Pancreas (tissue), 10 donors: ENCODE measurements around the gene PCSK6. TPM values are rescaled to one million over a fixed set of nuclear protein-coding genes. Genes with fewer than 3 reads are reported as not detected.

Source experiments
- ATAC-seq, 4 donors: fragments of 200-7000 bp; cut with Tn5 transposase; one replicate each; pipeline versions ENCODE4 v1.8.0 to v1.9.1; 2020; ENCODE audit warnings: mild to moderate bottlenecking in 4 of 4, moderate library complexity in 4 of 4
- DNase-seq, 6 donors: peaks; one replicate each; pipeline ENCODE4 v3.0.0-alpha.2; 2020
- FAIRE-seq: peaks from 2 replicates; lab custom pipeline; 2012; peaks lifted over from hg19 to GRCh38; lab: Jason Lieb, UNC
- H3K27ac ChIP-seq, 4 donors: fragments of 200-600 bp; sonication (generic); 1 replicate in 3 of 4; 2 replicates in 1 of 4; pipeline versions ENCODE4 v1.5.0 to v1.8.0; 2020
- H3K27me3 ChIP-seq, 4 donors: fragments of 200-600 bp; one replicate each; pipeline ENCODE4 v1.8.0; 2021
- H3K36me3 ChIP-seq, 3 donors: fragments of 200-600 bp; sonication (generic) in 1 of 3; one replicate each; pipeline versions ENCODE4 v1.5.0 to v1.8.0; 2020 to 2021
- H3K4me1 ChIP-seq, 3 donors: fragments of 200-600 bp; one replicate each; pipeline ENCODE4 v1.8.0; 2021
- H3K4me3 ChIP-seq, 4 donors: fragments of 200-600 bp; sonication (generic) in 2 of 4; one replicate each; pipeline versions ENCODE4 v1.5.0 to v1.8.0; 2020 to 2021
- H3K9me3 ChIP-seq, 4 donors: fragments of 200-600 bp; one replicate each; pipeline ENCODE4 v1.8.0; 2021
- WGBS, 2 donors: extraction: QIAGEN DNeasy Blood & Tissue Kit; methylation state at CpG; one replicate each; pipeline ENCODE4 v1.1.7; 2013; 5-methylcytosine and 5-hydroxymethylcytosine counted together
- intact Hi-C, 3 donors: fragments of 100-400 bp; cut with DNase I; formaldehyde crosslinking; loops; one replicate each; pipeline versions ENCODE4 v1.11.1 to v1.14.2; 2022
- polyA plus RNA-seq, 2 donors: library from polyadenylated mRNA; stranded (reverse); fragments of 200-250 nt; gene quantifications; one replicate each; pipeline ENCODE4 v1.2.3, GENCODE V29; 2013
- total RNA-seq, 6 donors: library from RNA; stranded (reverse); fragmentation: NEBNext Ultra II Directional in 4 of 6; extraction: Animal tissue kit (Norgen Biotek cat#: 25700) in 4 of 6; gene quantifications; one replicate each; pipeline versions ENCODE4 v1.2.1 to v1.2.4, GENCODE V29; 2021 to 2023
- TF ChIP-seq, protein P1 (sequence below), 4 donors: fragments of 200-600 bp; sonication (generic) in 3 of 4; IDR thresholded peaks; one replicate each; pipeline versions ENCODE4 v1.5.0 to v1.8.0; 2021; ENCODE audit warnings: antibody characterized with exemption in 4 of 4
- donor health status: healthy with polysubstance abuse.
- donor health status: DM: no; HTN: no; CAD: no; lungs with moderate emphysema.
- donor health status: DM: no; HTN: no; CAD: no.
- donor health status: control.
- donor health status: control.
- donor health status: Bipolar disorder and iron deficiency.
- donor health status: DM: yes; HTN: yes; CAD: no.
- donor health status: DM: no; HTN: no; CAD: no.
- donor health status: DM: no; HTN: no; CAD: no.
- donor health status: DM: yes; HTN: yes; CAD: no.

Gene PCSK6
- total and polyA plus RNA-seq, 8 donors = 0.87 to 4.5 (median 3.0) TPM

DNA sequence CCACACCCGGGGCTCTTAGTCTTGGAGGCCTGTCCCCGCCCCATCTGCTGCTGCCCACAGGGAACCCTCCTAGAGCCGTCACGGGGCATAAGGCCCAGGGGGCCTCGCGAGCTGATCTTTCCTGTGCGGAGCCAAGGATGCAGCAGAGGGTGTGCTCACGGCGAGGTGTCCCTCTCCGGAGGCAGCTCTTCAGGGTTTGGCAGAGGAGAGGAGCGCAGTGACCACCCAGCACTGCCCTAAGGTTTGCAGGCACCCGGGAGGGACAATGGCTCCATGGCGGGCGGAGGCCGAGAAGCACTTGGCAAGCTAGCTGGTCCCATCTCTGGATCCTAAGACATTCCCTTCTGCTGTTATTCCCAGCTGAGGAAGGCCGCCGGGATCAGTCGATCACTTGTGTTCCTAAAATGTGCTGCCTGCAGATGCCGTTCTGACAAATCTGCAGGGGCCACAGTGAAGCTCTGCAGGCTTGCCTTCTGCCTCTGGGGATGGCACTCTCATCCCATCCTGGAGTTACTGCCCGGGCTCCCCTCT, 47.4 kb upstream of the PCSK6 start:
- FAIRE-seq (no peak), ATAC-seq (no peak), DNase-seq (no peak)
- 89% methylated on average over 20 of the region's 20 CpGs for WGBS, 2 donors
- no peaks in the 10 kb centered on the region for H3K9me3 ChIP-seq
- no peak overlapping the region for H3K27ac ChIP-seq
- intact Hi-C loops = no loop called here
- H3K36me3 ChIP-seq = no peaks in the 10 kb centered on the region
- H3K4me3 ChIP-seq = no peak overlapping the region
- no peaks in the 10 kb centered on the region for H3K27me3 ChIP-seq
- TF ChIP-seq, protein P1, sequence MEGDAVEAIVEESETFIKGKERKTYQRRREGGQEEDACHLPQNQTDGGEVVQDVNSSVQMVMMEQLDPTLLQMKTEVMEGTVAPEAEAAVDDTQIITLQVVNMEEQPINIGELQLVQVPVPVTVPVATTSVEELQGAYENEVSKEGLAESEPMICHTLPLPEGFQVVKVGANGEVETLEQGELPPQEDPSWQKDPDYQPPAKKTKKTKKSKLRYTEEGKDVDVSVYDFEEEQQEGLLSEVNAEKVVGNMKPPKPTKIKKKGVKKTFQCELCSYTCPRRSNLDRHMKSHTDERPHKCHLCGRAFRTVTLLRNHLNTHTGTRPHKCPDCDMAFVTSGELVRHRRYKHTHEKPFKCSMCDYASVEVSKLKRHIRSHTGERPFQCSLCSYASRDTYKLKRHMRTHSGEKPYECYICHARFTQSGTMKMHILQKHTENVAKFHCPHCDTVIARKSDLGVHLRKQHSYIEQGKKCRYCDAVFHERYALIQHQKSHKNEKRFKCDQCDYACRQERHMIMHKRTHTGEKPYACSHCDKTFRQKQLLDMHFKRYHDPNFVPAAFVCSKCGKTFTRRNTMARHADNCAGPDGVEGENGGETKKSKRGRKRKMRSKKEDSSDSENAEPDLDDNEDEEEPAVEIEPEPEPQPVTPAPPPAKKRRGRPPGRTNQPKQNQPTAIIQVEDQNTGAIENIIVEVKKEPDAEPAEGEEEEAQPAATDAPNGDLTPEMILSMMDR (IDR thresholded peaks at IDR 0.05) = no peak
- no peaks in the 10 kb centered on the region for H3K4me1 ChIP-seq

DNA sequence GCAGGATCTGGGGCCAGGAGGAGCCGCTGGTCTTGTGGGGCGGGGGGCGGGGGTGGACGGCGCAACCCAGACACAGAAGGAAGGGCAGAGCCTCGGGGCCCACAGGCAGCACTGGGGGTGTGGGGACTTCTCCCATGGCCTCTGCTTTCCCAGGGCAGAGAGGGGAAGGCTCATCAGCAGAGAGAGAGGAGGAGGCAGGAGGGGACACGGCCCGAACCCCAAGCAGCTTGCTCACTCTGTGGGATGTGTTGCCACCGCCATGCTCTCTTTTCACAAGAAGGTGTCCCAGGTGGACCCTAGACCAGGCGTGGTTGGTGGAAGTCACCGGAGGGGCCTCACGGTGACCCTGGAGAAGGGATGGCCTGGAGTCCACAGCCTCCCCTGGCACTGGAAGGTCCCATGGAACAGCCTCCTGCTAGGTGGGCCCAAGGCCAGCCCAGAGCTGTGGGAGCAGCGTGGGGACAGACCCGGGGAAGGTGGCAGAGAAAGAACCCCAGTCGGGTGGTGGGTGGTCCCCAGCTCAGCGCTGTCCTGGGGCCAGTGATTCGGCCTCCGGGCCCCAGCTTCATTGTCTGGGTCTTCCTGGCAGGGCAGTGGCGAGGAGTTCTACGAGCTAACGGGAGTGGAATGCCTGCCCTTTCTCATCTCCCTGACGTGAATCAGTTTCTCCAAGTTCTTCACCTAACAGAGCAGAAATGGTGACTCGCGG, 46.8 kb upstream of the PCSK6 start:
- FAIRE-seq (no peak), ATAC-seq (no peak), DNase-seq (no peak)
- 89 to 91% methylated on average over 24 of the region's 24 CpGs for WGBS, 2 donors
- Histone ChIP-seq H3K36me3 (no peaks in the 10 kb centered on the region), H3K4me3 (no peak overlapping the region), H3K9me3 (no peaks in the 10 kb centered on the region), H3K27ac (no peak overlapping the region), H3K4me1 (no peaks in the 10 kb centered on the region), H3K27me3 (no peaks in the 10 kb centered on the region)
- TF ChIP-seq, protein P1 (IDR thresholded peaks at IDR 0.05) = no peak
- intact Hi-C loops = no loop called here

DNA sequence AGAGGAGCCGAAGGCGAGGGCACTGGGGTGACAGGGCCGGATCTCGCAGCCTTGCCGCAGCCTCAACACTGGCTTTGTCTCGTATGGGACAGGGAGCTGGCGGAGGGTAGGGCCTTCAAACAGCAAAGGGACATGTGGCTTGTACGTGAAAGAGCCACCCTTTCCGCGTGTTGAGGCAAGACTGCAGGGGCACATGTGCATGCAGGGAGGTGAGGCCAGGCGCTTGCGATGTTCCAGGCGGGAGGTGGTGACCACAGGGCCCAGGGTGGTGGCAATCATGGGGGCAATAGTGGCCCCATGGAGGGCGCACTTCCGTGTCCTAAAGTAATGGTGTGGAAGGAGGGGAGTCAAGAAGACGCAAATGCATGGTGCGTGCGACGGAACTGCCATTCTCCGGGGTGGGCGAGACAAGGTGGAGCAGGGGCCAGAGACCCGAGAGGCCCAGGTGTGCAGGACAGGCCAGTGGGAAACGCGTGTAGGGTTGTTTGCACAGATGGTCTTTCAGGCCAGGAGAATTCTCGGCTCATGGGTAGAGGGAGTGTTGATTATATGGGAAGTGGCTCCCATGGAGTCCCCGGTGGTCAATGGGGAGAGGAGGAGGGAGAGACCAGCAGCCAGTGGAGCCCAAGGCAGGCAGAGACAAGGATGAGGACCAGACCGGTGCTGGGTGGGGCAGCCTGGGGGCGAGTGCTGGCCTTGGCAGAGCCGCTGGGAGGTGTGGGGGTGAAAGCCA, 45.8 kb upstream of the PCSK6 start:
- H3K9me3 ChIP-seq = no peaks in the 10 kb centered on the region
- H3K27me3 ChIP-seq = no peaks in the 10 kb centered on the region
- TF ChIP-seq, protein P1 (IDR thresholded peaks at IDR 0.05) = no peak
- no peaks in the 10 kb centered on the region for H3K36me3 ChIP-seq
- no peak overlapping the region for H3K4me3 ChIP-seq
- FAIRE-seq = no peak
- WGBS, 2 donors = 90 to 91% methylated on average over 29 of the region's 29 CpGs
- no peak for DNase-seq
- no peak overlapping the region for H3K27ac ChIP-seq
- no peak for ATAC-seq
- H3K4me1 ChIP-seq = no peaks in the 10 kb centered on the region
- intact Hi-C loops = no loop called here

DNA sequence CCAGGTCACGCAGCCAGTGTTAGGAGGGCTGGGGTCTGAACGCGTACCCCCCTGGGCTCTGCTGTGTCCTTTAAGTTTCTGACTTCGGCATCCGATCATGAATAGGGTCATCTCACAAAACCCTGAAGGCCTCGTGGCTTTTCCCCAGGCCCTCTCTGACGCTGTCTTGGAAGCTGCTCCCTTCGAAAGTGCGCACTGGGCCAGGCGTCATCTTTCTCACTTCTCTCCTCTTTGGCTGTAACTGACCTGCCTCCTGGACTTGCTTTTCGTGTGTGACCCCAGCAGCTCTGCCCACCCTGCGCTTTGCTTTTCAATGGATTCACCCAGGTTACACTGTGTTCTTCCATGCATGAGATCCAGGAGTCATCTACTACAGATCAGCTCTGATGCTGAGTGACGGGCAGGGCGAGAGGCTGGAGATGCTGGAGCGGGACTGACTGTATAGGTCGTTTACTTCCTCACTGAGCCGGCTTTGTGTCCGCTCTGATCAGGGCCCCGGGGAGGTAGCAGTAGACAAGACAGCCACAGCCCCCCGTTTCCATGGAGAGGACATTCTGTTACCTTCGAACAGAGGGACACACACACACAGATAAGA, 45.0 kb upstream of the PCSK6 start:
- FAIRE-seq = no peak
- no peak overlapping the region for H3K4me3 ChIP-seq
- H3K36me3 ChIP-seq = no peaks in the 10 kb centered on the region
- TF ChIP-seq, protein P1 (IDR thresholded peaks at IDR 0.05) = no peak
- H3K27ac ChIP-seq = no peak overlapping the region
- intact Hi-C loops = no loop called here
- ATAC-seq = no peak
- WGBS, 2 donors = 77 to 81% methylated on average over 21 of the region's 21 CpGs
- DNase-seq = no peak
- no peaks in the 10 kb centered on the region for H3K27me3 ChIP-seq
- H3K4me1 ChIP-seq = no peaks in the 10 kb centered on the region
- H3K9me3 ChIP-seq = no peaks in the 10 kb centered on the region
